Naive thymus-derived CD4-positive, alpha-beta T cell (primary cell): ENCODE results near the gene IL1RL2. TPM values are rescaled to one million over a fixed set of nuclear protein-coding genes. Genes with fewer than 3 reads are reported as not detected.
A peak's percentile ranks its signal among the peaks of the same experiment; 100 is the strongest.

Source experiments
- ATAC-seq: fragments of 150-1000 bp; cut with Tn5 transposase; 2 replicates; pipeline ENCODE4 v1.10.0; 2021; ENCODE audit warnings: mild to moderate bottlenecking, moderate library complexity
- CTCF ChIA-PET: fragments of 350-600 bp; sonication (Branson Sonifier 250); formaldehyde crosslinking; loops from one replicate; lab custom pipeline; 2021; ENCODE audit warnings: antibody characterized with exemption; lab: Charles Lee
- POLR2A ChIA-PET: fragments of 350-600 bp; sonication (Branson Sonifier 250); formaldehyde crosslinking; loops from one replicate; lab custom pipeline; 2021; ENCODE audit warnings: antibody characterized with exemption, inconsistent platforms; lab: Charles Lee
- DNase-seq, 9 donors: peaks; one replicate each; pipeline versions ENCODE4 v3.0.0 to v3.0.0-alpha.2; 2020 to 2022; ENCODE audit warnings: mixed read lengths in 1 of 9
- H3K27ac ChIP-seq: one replicate; pipeline ENCODE4 v1.7.0; 2013; ENCODE audit warnings: mild to moderate bottlenecking, low read depth, low read length, moderate library complexity
- H3K27me3 ChIP-seq, 2 donors: one replicate each; pipeline ENCODE4 v1.7.0; 2013; ENCODE audit warnings: low read length in 2 of 2, mild to moderate bottlenecking in 2 of 2, moderate library complexity in 2 of 2; ENCODE audit not compliant: control insufficient read depth in 2 of 2, insufficient read depth in 2 of 2
- H3K36me3 ChIP-seq, 3 experiments: 1 replicate in 2 of 3; 2 replicates in 1 of 3; pipeline ENCODE4 v1.7.0; 2013; ENCODE audit warnings: low read length in 3 of 3, mild to moderate bottlenecking in 3 of 3, moderate library complexity in 1 of 3; ENCODE audit not compliant: insufficient read depth in 3 of 3, control insufficient read depth in 2 of 3
- H3K4me1 ChIP-seq, 2 donors: one replicate each; pipeline ENCODE4 v1.7.0; 2013; ENCODE audit warnings: low read length in 2 of 2, mild to moderate bottlenecking in 2 of 2, moderate library complexity in 1 of 2; ENCODE audit not compliant: control insufficient read depth in 2 of 2, insufficient read depth in 2 of 2
- H3K4me3 ChIP-seq: 2 replicates; pipeline ENCODE4 v1.7.0; 2013; ENCODE audit warnings: mild to moderate bottlenecking, low read length
- H3K9me3 ChIP-seq, 3 experiments: 1 replicate in 2 of 3; 2 replicates in 1 of 3; pipeline ENCODE4 v1.7.0; 2013; ENCODE audit warnings: low read length in 3 of 3; ENCODE audit not compliant: control insufficient read depth in 2 of 3
- H3K27ac Mint-ChIP-seq, 9 donors: one replicate each; pipeline ENCODE4 v1.8.0; 2020 to 2022; ENCODE audit warnings: mixed read lengths in 9 of 9, mild to moderate bottlenecking in 8 of 9, moderate library complexity in 5 of 9, inconsistent platforms in 2 of 9
- H3K27me3 Mint-ChIP-seq, 5 donors: one replicate each; pipeline ENCODE4 v1.8.0; 2021 to 2022; ENCODE audit warnings: mixed read lengths in 5 of 5, mild to moderate bottlenecking in 1 of 5
- H3K36me3 Mint-ChIP-seq, 5 donors: one replicate each; pipeline ENCODE4 v1.8.0; 2020 to 2022; ENCODE audit warnings: mixed read lengths in 5 of 5, mild to moderate bottlenecking in 3 of 5, inconsistent platforms in 1 of 5
- H3K4me1 Mint-ChIP-seq, 7 donors: one replicate each; pipeline ENCODE4 v1.8.0; 2020 to 2022; ENCODE audit warnings: mixed read lengths in 7 of 7, mild to moderate bottlenecking in 3 of 7, inconsistent platforms in 1 of 7
- H3K4me3 Mint-ChIP-seq, 10 donors: one replicate each; pipeline ENCODE4 v1.8.0; 2020 to 2022; ENCODE audit warnings: mild to moderate bottlenecking in 10 of 10, mixed read lengths in 10 of 10, moderate library complexity in 6 of 10, inconsistent platforms in 2 of 10
- H3K9me3 Mint-ChIP-seq, 11 donors: one replicate each; pipeline ENCODE4 v1.8.0; 2020 to 2022; ENCODE audit warnings: mixed read lengths in 11 of 11, mild to moderate bottlenecking in 4 of 11, inconsistent platforms in 1 of 11, moderate library complexity in 1 of 11
- intact Hi-C, 2 donors: fragments of 100-400 bp; cut with micrococcal nuclease; formaldehyde crosslinking; loops; one replicate each; pipeline ENCODE4 v1.15.1; 2023
- polyA plus RNA-seq, 2 donors: library from polyadenylated mRNA; unstranded; fragments of 300-500 nt; fragmentation: Illumina TruSeq; gene quantifications; one replicate each; pipeline ENCODE4 v1.2.3, GENCODE V29; 2021
- total RNA-seq, 6 experiments: library from RNA in 5 of 6; stranded (reverse) in 5 of 6; gene quantifications; 1 replicate in 5 of 6; 2 replicates in 1 of 6; pipeline ENCODE4 v1.2.3 and lab custom pipeline; 2021 to 2026

The IL1RL2 gene
- total and polyA plus RNA-seq, 7 experiments from 2014 or later = 0.15 to 0.21 TPM; not detected in 5

- intact Hi-C loops = no loop called here
- Histone ChIP-seq H3K4me3 (no peak within 1 kb of the TSS), H3K4me1 (peaks cover 4 to 5% of the 10 kb centered on the region in 2 donors), H3K9me3 (peaks cover 0 to 21% (median 0%) of the 10 kb centered on the region in 3 experiments), H3K27me3 (no peaks in the 10 kb centered on the region), H3K36me3 (no peaks in the 10 kb centered on the region), H3K27ac (no peak within 1 kb of the TSS)
- peaks cover 3 to 48% (median 32%) of the 10 kb centered on the region in 11 donors for H3K9me3 Mint-ChIP-seq
- peak within 1 kb of the TSS; percentile 48 to 79 (median 65) for H3K4me3 Mint-ChIP-seq
- H3K27ac Mint-ChIP-seq = no peak within 1 kb of the TSS
- POLR2A ChIA-PET = no interaction called here
- DNase-seq (peak in 2 of 9 donors; percentile 17 to 47), ATAC-seq (peak; percentile 74)
- CTCF ChIA-PET = no interaction called here
- H3K27me3 Mint-ChIP-seq = peaks cover 28 to 56% (median 40%) of the 10 kb centered on the region in 5 donors
- H3K4me1 Mint-ChIP-seq = peaks cover 5 to 25% (median 15%) of the 10 kb centered on the region in 7 donors
- peaks cover 7 to 22% (median 11%) of the 10 kb centered on the region in 5 donors for H3K36me3 Mint-ChIP-seq
These were observed 44.6 kb upstream of the IL1RL2 start, which contains the start of gene IL1R1 for GRCh38 chr2:102141970-102142828. TSS of gene IL1R1 (plus strand) at chr2:102142746. CDS start at chr2:102157725, 14,979 bp downstream.

GRCh38 chr2:102142829-102143449 is 43.9 kb upstream of the IL1RL2 start:
- DNase-seq (no peak), ATAC-seq (peak; percentile 36)
- Mint-ChIP-seq H3K27me3 (peaks cover 28 to 56% (median 44%) of the 10 kb centered on the region in 5 donors), H3K4me1 (peaks cover 5 to 25% (median 15%) of the 10 kb centered on the region in 7 donors), H3K36me3 (peaks cover 7 to 22% (median 13%) of the 10 kb centered on the region in 5 donors), H3K9me3 (peaks cover 7 to 56% (median 36%) of the 10 kb centered on the region in 11 donors), H3K4me3 (peak overlapping the region; percentile 48 to 79 (median 64)), H3K27ac (no peak overlapping the region)
- H3K4me1 ChIP-seq = peaks cover 4% of the 10 kb centered on the region in 2 donors
- H3K4me3 ChIP-seq = no peak overlapping the region
- no peak overlapping the region for H3K27ac ChIP-seq
- H3K9me3 ChIP-seq = peaks cover 0 to 22% (median 0%) of the 10 kb centered on the region in 3 experiments
- H3K36me3 ChIP-seq = no peaks in the 10 kb centered on the region
- no peaks in the 10 kb centered on the region for H3K27me3 ChIP-seq
- intact Hi-C loops = no loop called here
- POLR2A ChIA-PET = no interaction called here
- CTCF ChIA-PET = no interaction called here

GRCh38 chr2:102143450-102143985 is 43.3 kb upstream of the IL1RL2 start:
- intact Hi-C loops = no loop called here
- Mint-ChIP-seq H3K27me3 (peaks cover 28 to 51% (median 44%) of the 10 kb centered on the region in 5 donors), H3K4me1 (peaks cover 1 to 21% (median 11%) of the 10 kb centered on the region in 7 donors), H3K9me3 (peaks cover 12 to 62% (median 36%) of the 10 kb centered on the region in 11 donors), H3K4me3 (peak overlapping the region; percentile 48 to 79 (median 64)), H3K36me3 (peaks cover 7 to 23% (median 19%) of the 10 kb centered on the region in 5 donors), H3K27ac (no peak overlapping the region)
- no peak for DNase-seq
- ATAC-seq = no peak
- Histone ChIP-seq H3K9me3 (peaks cover 0 to 28% (median 0%) of the 10 kb centered on the region in 3 experiments), H3K27me3 (no peaks in the 10 kb centered on the region), H3K36me3 (no peaks in the 10 kb centered on the region), H3K4me1 (peaks cover 0 to 4% of the 10 kb centered on the region in 2 donors), H3K4me3 (no peak overlapping the region), H3K27ac (no peak overlapping the region)
- ChIA-PET CTCF (no interaction called here), POLR2A (no interaction called here)

GRCh38 chr2:102144128-102144527 is 42.7 kb upstream of the IL1RL2 start:
- peaks cover 0 to 15% (median 10%) of the 10 kb centered on the region in 7 donors for H3K4me1 Mint-ChIP-seq
- no peak overlapping the region for H3K4me3 ChIP-seq
- peaks cover 0 to 4% of the 10 kb centered on the region in 2 donors for H3K4me1 ChIP-seq
- ChIA-PET POLR2A (no interaction called here), CTCF (no interaction called here)
- no peak overlapping the region for H3K4me3 Mint-ChIP-seq
- ATAC-seq = no peak
- intact Hi-C loops = no loop called here
- H3K9me3 Mint-ChIP-seq = peaks cover 18 to 68% (median 38%) of the 10 kb centered on the region in 11 donors
- H3K27ac Mint-ChIP-seq = no peak overlapping the region
- peaks cover 28 to 50% (median 44%) of the 10 kb centered on the region in 5 donors for H3K27me3 Mint-ChIP-seq
- H3K36me3 Mint-ChIP-seq = peaks cover 7 to 29% (median 22%) of the 10 kb centered on the region in 5 donors
- no peaks in the 10 kb centered on the region for H3K36me3 ChIP-seq
- H3K27me3 ChIP-seq = no peaks in the 10 kb centered on the region
- H3K9me3 ChIP-seq = peaks cover 0 to 34% (median 0%) of the 10 kb centered on the region in 3 experiments
- H3K27ac ChIP-seq = no peak overlapping the region
- no peak for DNase-seq

GRCh38 chr2:102145107-102145506 is 41.7 kb upstream of the IL1RL2 start:
- intact Hi-C loops = no loop called here
- ChIA-PET POLR2A (no interaction called here), CTCF (no interaction called here)
- Mint-ChIP-seq H3K9me3 (peaks cover 19 to 71% (median 42%) of the 10 kb centered on the region in 11 donors), H3K27ac (no peak overlapping the region), H3K27me3 (peaks cover 28 to 50% (median 44%) of the 10 kb centered on the region in 5 donors), H3K4me1 (peaks cover 0 to 15% (median 10%) of the 10 kb centered on the region in 7 donors), H3K36me3 (peaks cover 7 to 26% (median 22%) of the 10 kb centered on the region in 5 donors), H3K4me3 (peak overlapping the region in 1 of 10 donors; percentile 60)
- no peak overlapping the region for H3K4me3 ChIP-seq
- H3K36me3 ChIP-seq = no peaks in the 10 kb centered on the region
- no peaks in the 10 kb centered on the region for H3K27me3 ChIP-seq
- peaks cover 0 to 4% of the 10 kb centered on the region in 2 donors for H3K4me1 ChIP-seq
- no peak for ATAC-seq
- H3K9me3 ChIP-seq = peaks cover 0 to 44% (median 0%) of the 10 kb centered on the region in 3 experiments
- DNase-seq = no peak
- H3K27ac ChIP-seq = no peak overlapping the region

- Histone ChIP-seq H3K4me3 (no peak overlapping the region), H3K27me3 (no peaks in the 10 kb centered on the region), H3K9me3 (peaks cover 0 to 44% (median 0%) of the 10 kb centered on the region in 3 experiments), H3K27ac (no peak overlapping the region), H3K36me3 (no peaks in the 10 kb centered on the region), H3K4me1 (peaks cover 0 to 4% of the 10 kb centered on the region in 2 donors)
- no peak for ATAC-seq
- no peak for DNase-seq
- H3K36me3 Mint-ChIP-seq = peaks cover 7 to 26% (median 18%) of the 10 kb centered on the region in 5 donors
- H3K4me1 Mint-ChIP-seq = peaks cover 0 to 10% (median 9%) of the 10 kb centered on the region in 7 donors
- CTCF ChIA-PET = no interaction called here
- no peak overlapping the region for H3K4me3 Mint-ChIP-seq
- POLR2A ChIA-PET = no interaction called here
- peaks cover 24 to 42% (median 39%) of the 10 kb centered on the region in 5 donors for H3K27me3 Mint-ChIP-seq
- peaks cover 19 to 79% (median 40%) of the 10 kb centered on the region in 11 donors for H3K9me3 Mint-ChIP-seq
- intact Hi-C loops = no loop called here
- H3K27ac Mint-ChIP-seq = no peak overlapping the region
These were observed 40.9 kb upstream of the IL1RL2 start for GRCh38 chr2:102145934-102146333.
